Cardiac muscle cell (in vitro differentiated cells and primary cell): ENCODE results near the gene SNX27. TPM values are rescaled to one million over a fixed set of nuclear protein-coding genes. Genes with fewer than 3 reads are reported as not detected.

Experiments
- DNase-seq, 2 donors: peaks; one replicate each; pipeline versions ENCODE4 v3.0.0 to v3.0.0-alpha.2; 2010 to 2017; ENCODE audit warnings: low read depth in 1 of 2, low spot score in 1 of 2
- H3K27ac ChIP-seq: fragments of 200-600 bp; sonication (generic); 2 replicates; pipeline ENCODE4 v1.5.1; 2016
- H3K27me3 ChIP-seq: fragments of 200-600 bp; sonication (generic); 2 replicates; pipeline ENCODE4 v1.6.0; 2016; ENCODE audit warnings: control low read depth
- H3K36me3 ChIP-seq: fragments of 200-600 bp; sonication (generic); 2 replicates; pipeline ENCODE4 v1.5.1; 2016; ENCODE audit warnings: control low read depth
- H3K4me1 ChIP-seq: fragments of 200-600 bp; sonication (generic); 2 replicates; pipeline ENCODE4 v1.8.1; 2017; ENCODE audit warnings: low read depth, mild to moderate bottlenecking, mixed run types
- H3K4me3 ChIP-seq: fragments of 200-600 bp; sonication (generic); 2 replicates; pipeline ENCODE4 v1.5.1; 2016; ENCODE audit warnings: mild to moderate bottlenecking
- H3K9me3 ChIP-seq: fragments of 200-600 bp; sonication (generic); 2 replicates; pipeline ENCODE4 v1.5.1; 2017; ENCODE audit warnings: low read depth, mild to moderate bottlenecking, control low read depth
- CTCF ChIP-seq: IDR thresholded peaks from 2 replicates; pipeline ENCODE4 v1.5.1; 2012; ENCODE audit warnings: low read depth, mild to moderate bottlenecking, low read length
- polyA plus RNA-seq: library from polyadenylated mRNA; unstranded; fragments of >200 nt; fragmentation: Nextera tagmentation; extraction: Ambion mirVana; gene quantifications from 2 replicates; pipeline ENCODE4 v1.2.1, GENCODE V29; 2016
- total RNA-seq: library from RNA; depleted of rRNA; stranded (reverse); fragments of >200 nt; gene quantifications from 2 replicates; pipeline ENCODE4 v1.2.3, GENCODE V29; 2016

SNX27 gene
- total and polyA plus RNA-seq, 2 experiments from 2014 or later = 24.4 to 34.5 TPM

- Histone ChIP-seq H3K4me1 (peaks cover 7% of the 10 kb centered on the region), H3K27ac (no peak overlapping the region), H3K27me3 (peaks cover 9% of the 10 kb centered on the region), H3K4me3 (no peak overlapping the region), H3K9me3 (no peaks in the 10 kb centered on the region), H3K36me3 (no peaks in the 10 kb centered on the region)
- peak in 1 of 2 donors; percentile 42 for DNase-seq
- TF ChIP-seq CTCF = peak; percentile 11
Observed at GRCh38 chr1:151715726-151716404, 104.0 kb downstream of the SNX27 start.

- H3K27me3 ChIP-seq = peaks cover 9% of the 10 kb centered on the region
- no peak for TF ChIP-seq CTCF
- H3K4me3 ChIP-seq = peak overlapping the region; percentile 5
- no peak for DNase-seq
- no peaks in the 10 kb centered on the region for H3K9me3 ChIP-seq
- H3K27ac ChIP-seq = no peak overlapping the region
- H3K36me3 ChIP-seq = no peaks in the 10 kb centered on the region
- H3K4me1 ChIP-seq = peaks cover 7% of the 10 kb centered on the region
Observed at GRCh38 chr1:151716405-151716762, 104.5 kb downstream of the SNX27 start.

- H3K9me3 ChIP-seq = no peaks in the 10 kb centered on the region
- no peaks in the 10 kb centered on the region for H3K36me3 ChIP-seq
- no peak for TF ChIP-seq CTCF
- H3K27ac ChIP-seq = no peak within 1 kb of the TSS
- H3K27me3 ChIP-seq = peaks cover 14% of the 10 kb centered on the region
- peak within 1 kb of the TSS; percentile 5 for H3K4me3 ChIP-seq
- DNase-seq = peak; percentile 50 to 59
- H3K4me1 ChIP-seq = peaks cover 11% of the 10 kb centered on the region
Observed at GRCh38 chr1:151716771-151717631, 105.2 kb downstream of the SNX27 start, which contains the start of gene CELF3. TSS of gene CELF3 (minus strand) at chr1:151716803. CDS start at chr1:151716020, 783 bp downstream.

- Histone ChIP-seq H3K9me3 (no peaks in the 10 kb centered on the region), H3K4me3 (no peak overlapping the region), H3K4me1 (peaks cover 11% of the 10 kb centered on the region), H3K27me3 (peaks cover 24% of the 10 kb centered on the region), H3K27ac (no peak overlapping the region), H3K36me3 (no peaks in the 10 kb centered on the region)
- DNase-seq = peak in 1 of 2 donors; percentile 26
- no peak for TF ChIP-seq CTCF
Observed at GRCh38 chr1:151718011-151718431, 106.2 kb downstream of the SNX27 start.

DNA sequence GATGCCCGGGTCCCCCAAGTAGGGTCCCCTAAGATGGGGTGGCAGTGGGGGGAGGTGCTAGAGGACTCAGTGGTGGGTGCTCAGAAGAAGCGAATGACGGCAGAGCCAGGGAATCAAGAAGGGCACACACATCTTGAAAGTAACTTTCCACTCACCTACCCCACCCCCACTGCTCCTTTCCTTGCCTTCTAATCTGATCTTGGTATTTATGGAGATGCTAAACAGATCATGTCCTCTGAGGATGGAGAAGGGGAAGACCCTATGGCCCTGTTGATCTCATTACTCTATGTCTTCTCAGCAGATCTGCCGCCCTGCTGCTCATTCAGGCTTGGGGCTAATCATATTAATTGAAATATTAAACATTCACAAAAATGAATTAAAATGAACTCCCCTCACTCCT, 106.8 kb downstream of the SNX27 start:
- TF ChIP-seq CTCF = no peak
- H3K36me3 ChIP-seq = no peaks in the 10 kb centered on the region
- peaks cover 31% of the 10 kb centered on the region for H3K27me3 ChIP-seq
- H3K27ac ChIP-seq = no peak overlapping the region
- H3K9me3 ChIP-seq = no peaks in the 10 kb centered on the region
- DNase-seq = no peak
- H3K4me1 ChIP-seq = peaks cover 11% of the 10 kb centered on the region
- H3K4me3 ChIP-seq = no peak overlapping the region
